ENCODE results near the gene ADSS1.

DNA sequence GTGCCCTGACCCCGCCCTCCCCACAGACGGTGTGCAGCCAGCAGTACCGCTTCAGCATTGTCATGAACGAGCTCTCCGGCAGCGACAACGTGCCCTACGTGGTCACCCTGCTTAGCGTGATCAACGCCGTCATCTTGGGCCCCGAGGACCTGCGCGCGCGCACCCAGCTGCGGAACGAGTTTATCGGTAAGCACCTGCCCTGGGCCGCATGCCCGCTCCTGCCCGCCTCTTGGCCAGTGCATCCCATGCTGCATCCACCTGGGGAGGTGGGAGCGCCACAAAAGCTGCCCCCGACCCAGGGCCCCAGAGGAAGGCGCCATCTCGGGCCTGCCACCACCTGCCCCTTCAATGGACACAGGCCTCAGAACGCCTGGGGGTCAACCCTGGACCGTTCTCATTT lies 20.8 kb upstream of the ADSS1 start:
- TF ChIP-seq CTCF (conservative IDR thresholded peaks at IDR 0.05 in 1 of 2, IDR thresholded peaks at IDR 0.05 in 1 of 2; ENCODE audit: low read depth in 1 of 2, low read length in 2 of 2) (no peak), EZH2 (IDR thresholded peaks at IDR 0.05; ENCODE audit: low read length, missing control alignments) (no peak)

Data from fibroblast of lung (primary cell).